ENCODE results near the gene BACH2. TPM values are rescaled to one million over a fixed set of nuclear protein-coding genes. Genes with fewer than 3 reads are reported as not detected.
A peak's percentile ranks its signal among the peaks of the same experiment; 100 is the strongest.

Gene BACH2
- total and polyA plus RNA-seq, 2 donors (not counting 1 experiment from before 2014, with no cell fraction given), result 2.2 to 2.6 TPM

GRCh38 chr6:89944181-89944755 is 352.4 kb downstream of the BACH2 start:
- no peak overlapping the region for H3K27ac ChIP-seq (ENCODE audit: insufficient read depth, low read length)
- no peak for TF ChIP-seq CTCF (conservative IDR thresholded peaks at IDR 0.05 in 1 of 2, IDR thresholded peaks at IDR 0.05 in 1 of 2; ENCODE audit: low read depth in 1 of 2, low read length in 2 of 2)
- no peaks in the 10 kb centered on the region for H3K36me3 ChIP-seq (ENCODE audit: control insufficient read depth, insufficient read depth, low read length)
- no peak overlapping the region for H3K4me3 ChIP-seq (replicated peaks in 1 of 4; ENCODE audit: control extremely low read depth in 1 of 4, insufficient read depth in 1 of 4, low read depth in 3 of 4, low read length in 4 of 4)
- H3K9me3 ChIP-seq (ENCODE audit: control insufficient read depth, insufficient read depth, low read depth, low read length), result no peaks in the 10 kb centered on the region
- H3K4me1 ChIP-seq (ENCODE audit: control insufficient read depth, extremely low read depth, insufficient read depth, low read length), result no peaks in the 10 kb centered on the region
- H3K9ac ChIP-seq (ENCODE audit: insufficient read depth, low read length), result no peak overlapping the region
- DNase-seq (ENCODE audit: low read depth in 2 of 2), result peak; percentile 15 to 39
- no peaks in the 10 kb centered on the region for H4K20me1 ChIP-seq (ENCODE audit: control insufficient read depth, extremely low read depth, insufficient read depth, low read length)
- H3K4me2 ChIP-seq (ENCODE audit: extremely low read depth, insufficient read depth, low read length), result no peak overlapping the region
- no peaks in the 10 kb centered on the region for H3K79me2 ChIP-seq (ENCODE audit: control insufficient read depth, insufficient read depth, low read length)
- no peaks in the 10 kb centered on the region for H3K27me3 ChIP-seq (ENCODE audit: control insufficient read depth, insufficient read depth, low read length)
- no peak overlapping the region for H2AFZ ChIP-seq (ENCODE audit: low read length)

GRCh38 chr6:89942601-89943000 is 354.0 kb downstream of the BACH2 start:
- H3K27me3 ChIP-seq (ENCODE audit: control insufficient read depth, insufficient read depth, low read length), result no peaks in the 10 kb centered on the region
- no peak for TF ChIP-seq EZH2 (IDR thresholded peaks at IDR 0.05; ENCODE audit: low read length, missing control alignments)
- TF ChIP-seq CTCF (conservative IDR thresholded peaks at IDR 0.05 in 1 of 2, IDR thresholded peaks at IDR 0.05 in 1 of 2; ENCODE audit: low read depth in 1 of 2, low read length in 2 of 2), result no peak

GRCh38 chr6:89941763-89942497 is 354.7 kb downstream of the BACH2 start:
- TF ChIP-seq EZH2 (IDR thresholded peaks at IDR 0.05; ENCODE audit: low read length, missing control alignments), result no peak
- TF ChIP-seq CTCF (conservative IDR thresholded peaks at IDR 0.05 in 1 of 2, IDR thresholded peaks at IDR 0.05 in 1 of 2; ENCODE audit: low read depth in 1 of 2, low read length in 2 of 2), result no peak
- H3K27ac ChIP-seq (ENCODE audit: insufficient read depth, low read length), result no peak overlapping the region
- H3K9ac ChIP-seq (ENCODE audit: insufficient read depth, low read length), result no peak overlapping the region
- H3K79me2 ChIP-seq (ENCODE audit: control insufficient read depth, insufficient read depth, low read length), result no peaks in the 10 kb centered on the region
- no peak overlapping the region for H3K4me2 ChIP-seq (ENCODE audit: extremely low read depth, insufficient read depth, low read length)
- no peaks in the 10 kb centered on the region for H4K20me1 ChIP-seq (ENCODE audit: control insufficient read depth, extremely low read depth, insufficient read depth, low read length)
- H3K4me3 ChIP-seq (replicated peaks in 1 of 4; ENCODE audit: control extremely low read depth in 1 of 4, insufficient read depth in 1 of 4, low read depth in 3 of 4, low read length in 4 of 4), result no peak overlapping the region
- H3K4me1 ChIP-seq (ENCODE audit: control insufficient read depth, extremely low read depth, insufficient read depth, low read length), result no peaks in the 10 kb centered on the region
- H3K27me3 ChIP-seq (ENCODE audit: control insufficient read depth, insufficient read depth, low read length), result no peaks in the 10 kb centered on the region
- no peaks in the 10 kb centered on the region for H3K36me3 ChIP-seq (ENCODE audit: control insufficient read depth, insufficient read depth, low read length)
- DNase-seq (ENCODE audit: low read depth in 2 of 2), result no peak
- H3K9me3 ChIP-seq (ENCODE audit: control insufficient read depth, insufficient read depth, low read depth, low read length), result no peaks in the 10 kb centered on the region
- H2AFZ ChIP-seq (ENCODE audit: low read length), result no peak overlapping the region

More at GRCh38 chr6:89942601-89943000, 354.0 kb downstream of the BACH2 start:
- H3K27ac ChIP-seq (ENCODE audit: insufficient read depth, low read length), result no peak overlapping the region
- H4K20me1 ChIP-seq (ENCODE audit: control insufficient read depth, extremely low read depth, insufficient read depth, low read length), result no peaks in the 10 kb centered on the region
- H3K79me2 ChIP-seq (ENCODE audit: control insufficient read depth, insufficient read depth, low read length), result no peaks in the 10 kb centered on the region
- H3K4me1 ChIP-seq (ENCODE audit: control insufficient read depth, extremely low read depth, insufficient read depth, low read length), result no peaks in the 10 kb centered on the region
- H3K9ac ChIP-seq (ENCODE audit: insufficient read depth, low read length), result no peak overlapping the region
- no peak overlapping the region for H3K4me3 ChIP-seq (replicated peaks in 1 of 4; ENCODE audit: control extremely low read depth in 1 of 4, insufficient read depth in 1 of 4, low read depth in 3 of 4, low read length in 4 of 4)
- no peak overlapping the region for H3K4me2 ChIP-seq (ENCODE audit: extremely low read depth, insufficient read depth, low read length)
- no peaks in the 10 kb centered on the region for H3K36me3 ChIP-seq (ENCODE audit: control insufficient read depth, insufficient read depth, low read length)
- H3K9me3 ChIP-seq (ENCODE audit: control insufficient read depth, insufficient read depth, low read depth, low read length), result no peaks in the 10 kb centered on the region
- H2AFZ ChIP-seq (ENCODE audit: low read length), result no peak overlapping the region
- DNase-seq (ENCODE audit: low read depth in 2 of 2), result no peak

Data from fibroblast of lung (primary cell).